Measurements from ENCODE around the gene TMEM205. TPM values are rescaled to one million over a fixed set of nuclear protein-coding genes. Genes with fewer than 3 reads are reported as not detected.
"Not testable (repeated sequence)": the region's sequence is repeated elsewhere in the genome, so short reads cannot be mapped to it uniquely, and the experiment has no call there.

The TMEM205 gene
- polyA plus RNA-seq, 1 donor from 2014 or later = 101 TPM

DNA sequence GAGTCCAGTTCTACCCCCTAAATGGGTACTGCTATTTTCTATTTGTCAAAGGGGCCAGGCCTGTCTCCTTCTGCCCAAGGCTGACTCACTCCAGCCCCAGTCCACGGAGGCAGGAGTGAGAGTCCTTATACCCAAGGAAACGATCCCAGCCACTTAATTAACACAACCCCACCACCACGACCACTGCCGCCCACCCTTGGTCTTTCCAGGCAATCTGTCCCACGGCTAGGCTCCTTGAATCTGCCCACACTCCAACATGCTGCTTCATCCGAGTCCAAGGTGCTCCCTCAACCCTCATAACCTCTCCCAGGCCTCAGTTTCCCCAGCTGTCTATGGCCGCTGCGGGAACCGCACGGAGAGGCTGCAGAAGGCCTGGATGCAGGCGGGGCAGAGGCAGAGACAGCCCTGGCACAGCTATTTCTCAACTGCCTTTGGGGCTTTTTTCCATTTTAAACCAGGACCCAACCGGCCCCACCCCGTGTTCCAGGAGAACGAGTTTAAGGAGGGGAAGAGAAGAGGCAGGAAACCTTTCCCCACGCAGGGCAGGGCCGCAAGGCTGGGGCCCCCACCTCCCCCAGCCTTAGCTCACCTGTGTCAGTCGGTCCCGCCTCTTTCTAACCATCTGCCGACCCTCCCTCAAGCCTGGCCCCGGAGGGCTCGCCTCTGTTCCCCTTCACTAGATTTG lies 7.4 kb downstream of the TMEM205 start:
- Mint-ChIP-seq H3K4me3 (peak overlapping the region; percentile 83 to 94 (median 90)), H3K4me1 (peaks cover 8 to 12% (median 9%) of the 10 kb centered on the region in 3 donors), H3K27me3 (no peaks in the 10 kb centered on the region), H3K36me3 (peaks cover 5% of the 10 kb centered on the region), H3K9me3 (no peaks in the 10 kb centered on the region), H3K27ac (peak overlapping the region; percentile 57 to 88 (median 70))

DNA sequence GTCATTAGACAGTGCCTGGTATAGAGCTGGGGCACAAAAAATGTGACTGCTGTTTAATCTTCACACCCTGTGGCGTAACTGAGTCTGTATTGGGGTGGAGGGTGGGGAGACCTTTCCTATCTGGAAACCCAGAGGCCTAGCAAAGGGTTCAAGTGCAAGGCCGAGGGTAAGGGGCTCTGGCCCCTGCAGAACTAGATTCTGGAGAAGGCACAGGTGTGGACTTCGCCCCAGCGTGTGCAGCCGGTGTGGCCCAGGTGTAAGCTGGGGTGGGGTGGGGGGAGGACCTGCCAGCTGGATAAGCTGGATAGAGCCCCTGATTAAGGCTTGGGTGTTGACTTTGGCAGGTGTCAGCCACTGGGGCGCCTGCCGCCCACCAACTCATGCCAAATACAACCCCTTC lies 7.9 kb downstream of the TMEM205 start:
- H3K36me3 Mint-ChIP-seq = peaks cover 7% of the 10 kb centered on the region
- H3K4me3 Mint-ChIP-seq = peak overlapping the region in 3 of 4 donors; percentile 38 to 85 (median 79)
- H3K4me1 Mint-ChIP-seq = peaks cover 8 to 12% (median 9%) of the 10 kb centered on the region in 3 donors
- H3K27ac Mint-ChIP-seq = peak overlapping the region in 2 of 3 donors; percentile 57 to 70
- no peaks in the 10 kb centered on the region for H3K9me3 Mint-ChIP-seq
- no peaks in the 10 kb centered on the region for H3K27me3 Mint-ChIP-seq

DNA sequence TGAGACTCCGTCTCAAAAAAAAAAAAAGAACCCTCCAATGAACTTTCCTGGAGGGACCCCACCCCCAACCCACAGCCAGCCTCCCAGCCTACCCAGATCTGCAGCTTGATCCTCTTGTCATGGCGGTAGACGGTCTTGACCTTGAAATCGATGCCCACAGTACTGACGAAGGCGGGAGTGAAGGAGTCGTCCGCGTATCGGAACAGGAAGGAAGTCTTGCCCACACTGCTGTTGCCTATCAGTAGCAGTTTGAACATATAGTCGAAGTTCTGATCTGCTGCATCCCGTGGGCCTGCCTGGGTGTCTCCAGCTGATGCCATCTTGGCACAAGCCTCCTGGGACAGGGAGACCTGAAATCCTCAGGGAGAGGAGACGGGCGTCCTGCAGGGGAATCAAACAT lies 9.0 kb downstream of the TMEM205 start:
- Mint-ChIP-seq H3K4me3 (peak overlapping the region in 2 of 4 donors; percentile 63 to 79), H3K27ac (peak overlapping the region in 1 of 3 donors; percentile 53), H3K36me3 (peaks cover 9% of the 10 kb centered on the region), H3K27me3 (no peaks in the 10 kb centered on the region), H3K9me3 (no peaks in the 10 kb centered on the region), H3K4me1 (peaks cover 8 to 12% (median 9%) of the 10 kb centered on the region in 3 donors)

DNA sequence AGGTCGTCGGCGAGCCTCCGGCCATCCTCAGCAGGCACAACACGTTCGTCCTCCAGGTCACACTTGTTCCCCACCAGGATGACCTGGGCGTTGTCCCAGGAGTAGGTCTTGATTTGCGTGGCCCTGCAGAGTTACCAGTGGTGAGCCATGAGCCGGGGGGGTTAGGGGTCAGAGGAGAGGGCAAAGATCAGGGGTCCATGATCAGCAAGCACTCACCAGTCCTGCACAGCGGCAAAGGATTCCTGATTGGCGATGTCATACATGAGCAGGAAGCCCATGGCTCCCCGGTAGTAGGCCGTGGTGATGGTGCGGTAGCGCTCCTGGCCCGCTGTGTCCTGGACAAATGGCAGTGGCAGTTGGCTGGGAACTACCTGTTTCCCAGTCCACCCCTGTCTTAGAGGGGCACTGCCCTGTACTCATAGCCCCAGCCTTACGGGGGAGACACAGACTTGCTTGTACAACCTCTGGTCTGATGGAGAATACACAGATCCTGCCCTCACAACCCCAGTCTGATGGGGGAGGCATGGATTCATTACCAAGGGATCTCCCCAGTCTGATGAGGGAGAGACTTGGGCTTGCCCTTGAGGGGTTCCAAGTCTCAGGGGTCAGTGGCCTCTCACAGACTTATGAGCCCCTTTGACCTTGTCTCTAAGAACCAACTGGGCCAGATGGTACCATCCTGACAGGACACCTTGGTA lies 10.5 kb downstream of the TMEM205 start:
- Mint-ChIP-seq H3K27me3 (no peaks in the 10 kb centered on the region), H3K9me3 (no peaks in the 10 kb centered on the region), H3K27ac (no peak overlapping the region), H3K4me3 (peak overlapping the region in 1 of 4 donors; percentile 32), H3K4me1 (peaks cover 8 to 11% (median 9%) of the 10 kb centered on the region in 3 donors), H3K36me3 (peaks cover 9% of the 10 kb centered on the region)

DNA sequence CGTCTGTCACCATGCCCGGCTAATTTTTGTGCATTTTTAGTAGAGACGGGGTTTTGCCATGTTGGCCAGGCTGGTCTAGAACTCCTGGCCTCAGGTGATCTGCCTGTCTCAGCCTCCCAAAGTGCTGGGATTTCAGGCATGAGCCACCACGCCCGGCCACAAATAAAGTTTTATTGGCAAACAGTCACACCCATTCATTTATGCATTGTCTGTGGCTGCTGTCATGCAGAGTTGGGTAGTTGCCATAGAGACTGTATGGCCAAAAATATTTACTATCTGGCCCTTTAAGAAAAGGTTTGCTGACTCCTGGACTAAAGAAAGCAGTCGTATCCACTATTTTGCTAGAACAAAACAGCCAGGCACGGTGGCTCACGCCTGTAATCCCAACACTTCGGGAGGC lies 12.2 kb downstream of the TMEM205 start:
- peaks cover 3 to 12% (median 5%) of the 10 kb centered on the region in 3 donors for H3K4me1 Mint-ChIP-seq
- not testable (repeated sequence) for H3K27me3 Mint-ChIP-seq, H3K9me3 Mint-ChIP-seq
- peaks cover 13% of the 10 kb centered on the region for H3K36me3 Mint-ChIP-seq
- peak overlapping the region in 1 of 4 donors; percentile 61 for H3K4me3 Mint-ChIP-seq
- peak overlapping the region in 1 of 3 donors; percentile 45 for H3K27ac Mint-ChIP-seq

DNA sequence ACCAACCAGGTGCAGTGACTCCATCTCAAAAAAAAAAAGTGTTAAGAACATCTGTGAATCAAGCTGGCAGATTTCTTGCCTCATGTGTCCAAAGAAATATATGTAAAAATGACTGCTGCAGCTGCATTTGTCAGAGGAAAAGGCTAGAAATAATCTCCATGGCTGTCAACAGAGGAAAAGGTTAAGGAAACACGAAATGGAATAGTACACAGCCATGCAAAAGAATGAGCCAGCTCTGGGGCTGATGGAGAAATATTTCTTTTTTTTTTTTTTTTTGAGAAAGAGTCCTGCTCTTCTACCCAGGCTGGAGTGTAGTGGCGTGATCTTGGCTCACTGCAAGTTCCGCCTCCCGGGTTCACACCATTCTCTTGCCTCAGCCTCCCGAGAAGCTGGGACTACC lies 13.2 kb downstream of the TMEM205 start:
- no peaks in the 10 kb centered on the region for H3K9me3 Mint-ChIP-seq
- no peaks in the 10 kb centered on the region for H3K27me3 Mint-ChIP-seq
- no peak overlapping the region for H3K27ac Mint-ChIP-seq
- peaks cover 12% of the 10 kb centered on the region for H3K36me3 Mint-ChIP-seq
- peaks cover 0 to 9% (median 0%) of the 10 kb centered on the region in 3 donors for H3K4me1 Mint-ChIP-seq
- H3K4me3 Mint-ChIP-seq = no peak overlapping the region

DNA sequence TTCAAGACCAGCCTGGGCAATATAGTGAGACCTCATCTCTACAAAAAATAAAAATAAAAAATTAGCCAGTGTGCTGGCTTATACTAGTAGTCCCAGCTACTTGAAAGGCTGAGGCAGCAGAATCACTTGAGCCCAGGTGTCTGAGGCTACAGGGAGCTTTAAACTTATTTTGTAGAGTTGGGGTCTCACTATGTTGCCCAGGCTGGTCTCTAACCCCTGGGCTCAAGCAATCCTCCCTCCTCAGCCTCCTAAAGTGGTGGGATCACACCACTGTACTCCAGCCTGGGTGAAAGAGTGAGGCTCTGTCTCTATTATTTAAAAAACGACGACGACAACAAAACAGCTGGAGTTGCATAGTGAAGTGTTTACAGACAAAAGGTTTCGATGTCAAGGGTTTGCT lies 14.6 kb downstream of the TMEM205 start:
- H3K9me3 Mint-ChIP-seq = no peaks in the 10 kb centered on the region
- no peak overlapping the region for H3K4me3 Mint-ChIP-seq
- H3K27ac Mint-ChIP-seq = no peak overlapping the region
- peaks cover 12% of the 10 kb centered on the region for H3K36me3 Mint-ChIP-seq
- H3K4me1 Mint-ChIP-seq = peaks cover 0 to 7% (median 0%) of the 10 kb centered on the region in 3 donors
- no peaks in the 10 kb centered on the region for H3K27me3 Mint-ChIP-seq

DNA sequence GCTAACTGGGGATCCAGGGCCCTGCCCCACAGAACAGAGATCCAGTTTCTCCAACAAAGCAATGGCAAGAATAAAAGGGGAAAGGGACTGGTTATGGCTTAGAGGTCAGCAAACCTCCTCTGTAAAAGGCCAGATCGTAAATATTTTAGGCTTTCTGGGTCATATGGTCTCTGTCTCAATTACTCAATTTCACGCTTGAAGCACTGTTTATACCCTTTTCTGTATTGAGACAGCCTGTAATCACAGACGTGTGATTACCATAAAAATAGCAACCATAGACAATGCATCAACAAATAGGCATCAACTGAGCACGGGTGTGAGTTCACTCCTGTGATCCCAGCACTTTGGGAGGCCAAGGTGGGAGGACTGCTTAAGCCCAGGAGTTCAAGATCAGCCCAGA lies 15.9 kb downstream of the TMEM205 start:
- no peak overlapping the region for H3K4me3 Mint-ChIP-seq
- no peaks in the 10 kb centered on the region for H3K9me3 Mint-ChIP-seq
- H3K27me3 Mint-ChIP-seq = no peaks in the 10 kb centered on the region
- H3K4me1 Mint-ChIP-seq = peaks cover 0 to 7% (median 0%) of the 10 kb centered on the region in 3 donors
- no peak overlapping the region for H3K27ac Mint-ChIP-seq
- H3K36me3 Mint-ChIP-seq = peaks cover 8% of the 10 kb centered on the region

DNA sequence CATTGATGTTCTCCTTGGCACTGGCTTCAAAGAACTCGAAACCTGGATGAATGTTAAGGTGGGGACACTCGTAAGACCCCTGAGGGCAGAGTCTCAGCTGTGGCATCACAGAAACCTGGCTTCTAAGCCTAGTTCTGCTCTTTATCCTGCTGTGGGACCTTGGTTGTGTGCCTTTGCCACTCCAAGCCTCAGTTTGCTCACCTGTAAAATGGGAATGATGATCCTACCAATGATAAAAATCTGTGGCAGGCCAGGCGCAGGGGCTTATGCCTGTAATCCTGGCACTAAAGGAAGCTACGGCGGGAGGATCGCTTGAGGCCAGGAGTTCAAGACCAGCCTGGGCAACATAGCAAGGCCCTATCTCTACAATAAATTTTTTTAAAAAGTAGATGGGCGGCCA lies 20.5 kb downstream of the TMEM205 start:
- peaks cover 6% of the 10 kb centered on the region for H3K27me3 Mint-ChIP-seq
- peaks cover 22 to 31% (median 27%) of the 10 kb centered on the region in 3 donors for H3K4me1 Mint-ChIP-seq
- no peak overlapping the region for H3K27ac Mint-ChIP-seq
- H3K36me3 Mint-ChIP-seq = peaks cover 4% of the 10 kb centered on the region
- H3K4me3 Mint-ChIP-seq = no peak overlapping the region
- no peaks in the 10 kb centered on the region for H3K9me3 Mint-ChIP-seq

DNA sequence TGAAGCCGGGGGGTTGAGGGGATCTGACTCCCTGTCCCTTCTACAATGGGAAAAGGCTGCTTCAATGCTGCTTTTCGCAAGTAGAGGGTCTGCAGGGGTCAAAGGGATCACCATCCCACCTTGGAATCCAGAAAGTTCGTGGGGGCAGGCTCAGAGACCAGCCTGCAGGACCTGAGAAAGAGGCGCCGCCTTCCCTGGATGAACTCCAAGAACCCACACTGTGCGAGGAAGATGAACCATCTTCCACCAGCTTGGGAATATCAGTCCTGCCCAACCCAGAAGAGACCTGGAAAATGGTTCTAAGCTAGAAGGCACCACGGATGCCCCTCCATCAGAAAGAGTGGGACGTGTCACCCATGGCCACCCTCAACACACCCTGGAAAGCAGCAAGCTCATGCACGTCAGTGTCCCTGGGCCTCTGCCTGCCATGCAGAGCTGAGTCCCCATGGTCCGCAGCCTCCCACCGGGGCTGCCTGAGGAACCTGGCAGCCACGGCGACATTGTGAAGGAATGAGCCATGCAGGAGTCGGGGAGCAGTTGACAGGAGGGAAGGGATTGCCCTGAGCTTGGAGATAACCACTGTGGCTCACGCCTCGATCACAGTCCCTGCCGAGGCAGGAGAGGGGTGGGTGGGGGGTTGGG lies 21.2 kb downstream of the TMEM205 start:
- H3K4me1 Mint-ChIP-seq = peaks cover 24 to 28% (median 27%) of the 10 kb centered on the region in 3 donors
- H3K36me3 Mint-ChIP-seq = peaks cover 2% of the 10 kb centered on the region
- H3K27ac Mint-ChIP-seq = peak overlapping the region in 1 of 3 donors; percentile 62
- no peak overlapping the region for H3K4me3 Mint-ChIP-seq
- no peaks in the 10 kb centered on the region for H3K9me3 Mint-ChIP-seq
- H3K27me3 Mint-ChIP-seq = peaks cover 6% of the 10 kb centered on the region

DNA sequence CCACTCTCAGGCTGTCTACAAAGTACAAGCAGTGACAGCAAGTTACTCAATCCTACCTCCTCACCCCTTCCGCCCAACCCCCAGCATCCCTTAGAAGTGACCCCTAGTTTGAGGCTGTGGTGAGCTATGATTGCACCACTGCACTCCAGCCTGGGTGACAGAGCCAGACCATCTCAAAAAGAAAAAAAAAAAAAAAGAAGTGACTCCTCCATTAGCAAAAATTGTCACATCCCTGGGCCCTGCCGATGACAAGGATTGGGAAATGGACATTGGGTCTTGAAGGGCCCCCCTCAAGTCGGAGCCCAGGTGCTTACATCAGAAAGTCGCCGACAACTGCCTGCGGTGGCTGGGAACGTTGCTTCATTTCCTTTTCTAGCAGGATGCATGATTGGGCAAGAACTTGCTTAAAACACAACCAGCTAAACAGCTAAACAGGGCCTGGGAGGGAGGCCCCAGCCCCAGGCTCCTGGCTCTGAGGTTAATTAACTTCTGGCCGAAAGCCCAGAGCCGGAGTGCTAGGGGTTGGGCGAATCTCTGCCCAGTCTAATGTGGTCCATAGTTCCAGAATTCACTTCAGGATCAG lies 21.9 kb downstream of the TMEM205 start:
- Mint-ChIP-seq H3K27me3 (peaks cover 6% of the 10 kb centered on the region), H3K36me3 (no peaks in the 10 kb centered on the region), H3K4me1 (peaks cover 24 to 27% (median 26%) of the 10 kb centered on the region in 3 donors)

DNA sequence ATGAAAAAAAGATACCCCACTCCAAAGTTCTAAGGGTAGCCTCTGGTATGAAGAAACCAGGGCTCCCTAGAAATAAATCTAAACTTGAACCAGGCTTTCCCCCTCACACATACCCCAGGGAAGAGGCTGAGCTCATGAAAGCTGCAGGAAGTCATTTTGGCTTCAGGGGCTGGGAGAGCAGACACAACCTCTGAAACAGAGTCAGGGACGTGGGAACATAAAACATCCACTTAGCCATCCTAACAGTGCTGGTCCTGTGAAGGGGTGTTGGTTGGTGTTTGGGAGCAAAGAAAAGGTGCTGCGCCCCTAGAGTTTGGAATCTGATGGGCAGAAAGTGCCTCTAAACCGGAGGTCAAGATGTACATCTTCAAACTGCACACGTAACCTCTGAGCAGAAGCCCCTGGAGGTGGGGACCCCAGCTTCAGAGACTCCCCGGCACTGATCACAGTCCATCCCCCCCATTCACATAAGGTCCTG lies 22.4 kb downstream of the TMEM205 start:
- Mint-ChIP-seq H3K27ac (no peak overlapping the region), H3K4me3 (peak overlapping the region in 1 of 4 donors; percentile 86)

More for the DNA sequence above, 21.9 kb downstream of the TMEM205 start:
- peak overlapping the region in 1 of 3 donors; percentile 62 for H3K27ac Mint-ChIP-seq
- peak overlapping the region in 2 of 4 donors; percentile 34 to 86 for H3K4me3 Mint-ChIP-seq
- H3K9me3 Mint-ChIP-seq = no peaks in the 10 kb centered on the region

DNA sequence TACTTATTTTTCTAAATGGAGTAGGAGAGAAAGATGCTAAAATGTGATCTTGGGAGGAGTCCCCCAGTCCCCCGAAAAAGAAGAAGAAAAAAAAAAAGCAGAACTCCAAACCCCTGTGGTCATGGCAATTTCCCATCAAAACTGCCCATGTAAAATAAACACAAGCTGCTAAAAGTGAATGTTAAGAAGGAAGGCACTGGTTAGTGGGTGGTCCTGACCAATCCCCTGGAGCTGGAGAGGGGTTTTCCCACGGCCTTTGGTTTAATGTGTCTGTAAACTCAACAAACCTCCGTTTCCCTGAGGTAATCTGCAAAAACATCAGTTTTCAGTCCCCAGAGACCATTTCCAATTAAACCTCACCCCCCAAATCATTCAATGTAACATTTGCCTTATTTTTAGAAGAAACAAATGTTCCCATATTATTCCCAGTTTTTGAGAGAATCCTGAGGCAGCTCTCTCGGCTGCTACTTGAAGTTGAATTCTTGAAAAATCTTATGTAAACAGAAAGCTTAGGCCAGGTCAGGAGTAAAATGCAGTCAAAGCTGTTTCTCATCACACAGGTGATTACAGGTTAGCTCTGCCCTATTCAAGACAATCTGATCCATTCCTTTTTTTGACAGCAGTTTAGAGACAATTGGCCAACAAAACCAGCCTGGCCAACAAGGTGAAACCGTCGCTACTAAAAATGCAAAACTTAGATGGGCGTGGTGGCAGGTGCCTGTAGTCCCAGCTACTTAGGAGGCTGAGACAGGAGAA lies 23.6 kb downstream of the TMEM205 start:
- H3K27ac Mint-ChIP-seq = peak overlapping the region in 2 of 3 donors; percentile 15 to 53
- H3K27me3 Mint-ChIP-seq = peaks cover 12% of the 10 kb centered on the region
- no peaks in the 10 kb centered on the region for H3K36me3 Mint-ChIP-seq
- H3K4me3 Mint-ChIP-seq = peak overlapping the region in 2 of 4 donors; percentile 39 to 58
- H3K9me3 Mint-ChIP-seq = no peaks in the 10 kb centered on the region
- H3K4me1 Mint-ChIP-seq = peaks cover 24 to 29% (median 26%) of the 10 kb centered on the region in 3 donors

More for the DNA sequence above, 22.4 kb downstream of the TMEM205 start:
- Mint-ChIP-seq H3K4me1 (peaks cover 24 to 27% (median 26%) of the 10 kb centered on the region in 3 donors), H3K27me3 (peaks cover 6% of the 10 kb centered on the region), H3K36me3 (no peaks in the 10 kb centered on the region), H3K9me3 (no peaks in the 10 kb centered on the region)
